Gastrocnemius medialis (tissue), 4 donors: Measurements from ENCODE around the gene DIPK1B.

ENCODE experiments used
- POLR2A ChIP-seq, 2 donors: fragments of 450-650 bp; IDR thresholded peaks; one replicate each; pipeline ENCODE4 v1.6.1; 2017; ENCODE audit warnings: antibody characterized with exemption in 2 of 2, mild to moderate bottlenecking in 2 of 2, moderate library complexity in 2 of 2
- TF ChIP-seq, protein P1 (sequence below), 5 experiments: fragments of 450-650 bp in 3 of 5; fragments of 200-600 bp in 2 of 5; sonication (generic) in 2 of 5; IDR thresholded peaks in 4 of 5; conservative IDR thresholded peaks in 1 of 5; 1 replicate in 4 of 5; 2 replicates in 1 of 5; pipeline ENCODE4 v1.5.1; 2016 to 2019; ENCODE audit warnings: antibody characterized with exemption in 5 of 5, mild to moderate bottlenecking in 3 of 5, moderate library complexity in 3 of 5

GRCh38 chr9:136681029-136681428, 31.3 kb upstream of the DIPK1B start:
- TF ChIP-seq, protein P1, sequence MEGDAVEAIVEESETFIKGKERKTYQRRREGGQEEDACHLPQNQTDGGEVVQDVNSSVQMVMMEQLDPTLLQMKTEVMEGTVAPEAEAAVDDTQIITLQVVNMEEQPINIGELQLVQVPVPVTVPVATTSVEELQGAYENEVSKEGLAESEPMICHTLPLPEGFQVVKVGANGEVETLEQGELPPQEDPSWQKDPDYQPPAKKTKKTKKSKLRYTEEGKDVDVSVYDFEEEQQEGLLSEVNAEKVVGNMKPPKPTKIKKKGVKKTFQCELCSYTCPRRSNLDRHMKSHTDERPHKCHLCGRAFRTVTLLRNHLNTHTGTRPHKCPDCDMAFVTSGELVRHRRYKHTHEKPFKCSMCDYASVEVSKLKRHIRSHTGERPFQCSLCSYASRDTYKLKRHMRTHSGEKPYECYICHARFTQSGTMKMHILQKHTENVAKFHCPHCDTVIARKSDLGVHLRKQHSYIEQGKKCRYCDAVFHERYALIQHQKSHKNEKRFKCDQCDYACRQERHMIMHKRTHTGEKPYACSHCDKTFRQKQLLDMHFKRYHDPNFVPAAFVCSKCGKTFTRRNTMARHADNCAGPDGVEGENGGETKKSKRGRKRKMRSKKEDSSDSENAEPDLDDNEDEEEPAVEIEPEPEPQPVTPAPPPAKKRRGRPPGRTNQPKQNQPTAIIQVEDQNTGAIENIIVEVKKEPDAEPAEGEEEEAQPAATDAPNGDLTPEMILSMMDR (IDR thresholded peaks at IDR 0.05 in 4 of 5, conservative IDR thresholded peaks at IDR 0.05 in 1 of 5) = no peak
- no peak for TF ChIP-seq POLR2A (IDR thresholded peaks at IDR 0.05)
